Astrocyte (in vitro differentiated cells and primary cell): Measurements from ENCODE around the gene LRWD1.
"Not testable (repeated sequence)": the region's sequence is repeated elsewhere in the genome, so short reads cannot be mapped to it uniquely, and the experiment has no call there.

ENCODE experiments used
- CTCF ChIP-seq: IDR thresholded peaks from 2 replicates; pipeline ENCODE4 v1.5.1; 2011; ENCODE audit warnings: low read depth, mild to moderate bottlenecking, inconsistent platforms, low read length, moderate library complexity; ENCODE audit not compliant: insufficient read depth
- EZH2 ChIP-seq: IDR thresholded peaks from 2 replicates; pipeline ENCODE4 v1.6.1; 2012; ENCODE audit warnings: mild to moderate bottlenecking, low read length, inconsistent platforms; ENCODE audit not compliant: insufficient read depth

GRCh38 chr7:102478314-102479208 is 13.8 kb downstream of the LRWD1 start, which contains the start of gene POLR2J:
- TF ChIP-seq CTCF, EZH2: not testable (repeated sequence)
